GM18499 (cell line): ENCODE data around the gene SNRPD2.
"Not testable (repeated sequence)": the region's sequence is repeated elsewhere in the genome, so short reads cannot be mapped to it uniquely, and the experiment has no call there.

Experiments used
- ATAC-seq: cut with Tn5 transposase; IDR thresholded peaks from one replicate; pipeline ENCODE4 v1.9.1; 2021; ENCODE audit warnings: moderate number of reproducible peaks; ENCODE audit not compliant: insufficient read depth, unreplicated experiment

Gene SNRPD2

GRCh38 chr19:45691516-45692186, at the start of gene SNRPD2:
SNRPD2 (minus strand) TSS chr19:45691953; CDS start chr19:45691888, 65 bp downstream.
- ATAC-seq = peak; percentile 27

GRCh38 chr19:45739498-45740439, 48.0 kb upstream of the SNRPD2 start:
- no peak for ATAC-seq

DNA sequence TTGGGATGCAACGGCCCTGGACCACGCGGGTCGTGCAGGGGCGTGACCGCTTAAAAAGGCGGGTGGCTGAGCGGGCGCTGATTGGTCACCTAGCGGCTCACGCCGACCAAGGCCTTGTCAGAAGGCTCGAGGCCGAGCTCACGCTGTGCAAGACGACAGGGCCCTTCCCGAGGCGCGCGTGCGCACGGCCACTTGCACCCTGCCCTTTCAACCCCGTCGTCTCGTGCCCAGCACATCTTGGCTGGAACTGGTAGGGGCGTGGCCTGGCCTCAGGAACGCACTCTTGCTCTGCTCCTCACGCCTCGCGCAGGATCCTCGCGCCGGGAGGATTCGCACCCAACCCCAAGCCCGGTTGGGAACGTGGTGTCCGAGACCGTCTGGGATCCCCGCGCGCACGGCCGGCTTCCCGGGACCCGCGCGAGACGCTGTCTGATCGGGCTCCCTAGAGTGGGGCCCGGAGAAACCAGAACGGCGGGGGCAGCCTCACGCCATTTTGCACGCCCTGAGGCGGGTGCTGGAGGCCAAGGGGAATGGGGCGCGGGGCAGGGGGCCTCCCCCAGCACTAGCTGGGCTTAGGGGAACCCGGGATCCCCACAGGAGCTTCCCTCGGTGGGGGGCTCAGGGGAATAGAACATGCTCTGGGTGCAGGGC, 41.5 kb upstream of the SNRPD2 start, which contains the start of gene MEIOSIN:
MEIOSIN (plus strand) TSS at position 280 of the 651 bp plus-strand sequence. CDS start 1,938 bp downstream, outside the sequence.
- no peak for ATAC-seq

- ATAC-seq = peak; percentile 63
Observed at GRCh38 chr19:45730368-45731288, 38.9 kb upstream of the SNRPD2 start, which contains the start of gene FBXO46. FBXO46 (minus strand) TSS chr19:45730896; CDS start chr19:45713495, 17,401 bp downstream.

GRCh38 chr19:45729800-45730290, 38.1 kb upstream of the SNRPD2 start:
- ATAC-seq = no peak

GRCh38 chr19:45728683-45729082, 36.9 kb upstream of the SNRPD2 start:
- ATAC-seq = not testable (repeated sequence)

DNA sequence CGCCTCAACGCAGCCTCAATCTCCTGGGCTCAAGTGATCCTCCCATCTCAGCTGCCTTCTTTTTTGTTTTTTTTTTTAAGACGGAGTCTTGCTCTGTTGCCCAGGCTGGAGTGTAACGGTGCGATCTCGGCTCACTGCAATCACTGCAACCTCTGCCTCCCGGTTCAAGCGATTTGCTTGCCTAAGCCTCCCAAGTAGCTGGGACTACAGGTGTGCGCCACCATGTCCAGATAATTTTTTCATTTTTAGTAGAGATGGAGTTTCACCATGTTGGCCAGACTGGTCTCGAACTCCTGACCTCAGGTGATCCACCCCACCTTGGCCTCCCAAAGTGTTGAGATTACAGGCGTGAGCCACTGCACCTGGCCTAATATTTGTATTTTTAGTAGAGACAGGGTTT, 28.3 kb upstream of the SNRPD2 start:
- ATAC-seq = not testable (repeated sequence)

DNA sequence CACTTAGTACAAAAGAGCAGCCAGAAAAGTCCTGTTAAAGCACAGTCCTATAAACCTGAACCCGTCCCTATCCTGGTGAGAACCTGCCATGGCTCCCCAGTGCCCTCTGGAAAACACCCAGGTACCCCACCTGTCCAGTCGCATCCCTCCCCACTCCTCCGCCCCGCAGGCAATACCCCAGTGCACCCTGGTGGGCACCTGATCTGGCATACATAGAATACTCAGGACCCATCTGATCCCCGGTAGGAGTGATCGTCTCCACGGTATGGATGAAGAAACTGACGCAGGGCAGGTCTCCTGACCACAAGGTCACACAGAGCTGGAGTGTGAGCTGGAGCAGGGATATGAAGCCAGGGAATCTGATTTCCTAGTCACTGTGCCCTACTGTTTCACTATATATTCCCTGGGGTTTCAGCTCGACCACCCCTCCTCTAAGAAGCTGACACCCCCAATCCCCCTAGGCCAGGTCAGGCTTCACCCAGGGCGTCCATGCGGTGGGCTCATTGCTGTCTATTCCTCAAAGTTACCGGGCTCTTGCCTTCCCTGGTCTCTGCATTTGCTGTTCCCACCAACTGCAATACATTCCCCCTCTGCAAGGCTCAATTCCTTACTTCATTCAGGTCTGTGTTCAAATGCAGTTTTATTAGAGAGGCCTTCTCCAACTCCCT, 26.4 kb upstream of the SNRPD2 start:
- no peak for ATAC-seq

- peak; percentile 71 for ATAC-seq
Observed at GRCh38 chr19:45717131-45717982, 25.6 kb upstream of the SNRPD2 start.

- ATAC-seq = no peak
Observed at GRCh38 chr19:45716359-45717130, 24.8 kb upstream of the SNRPD2 start.

- ATAC-seq = no peak
Observed at GRCh38 chr19:45715139-45715538, 23.4 kb upstream of the SNRPD2 start.

GRCh38 chr19:45713141-45713540, 21.4 kb upstream of the SNRPD2 start:
- ATAC-seq = no peak

- ATAC-seq = no peak
Observed at GRCh38 chr19:45712699-45713067, 20.9 kb upstream of the SNRPD2 start.

GRCh38 chr19:45711851-45712698, 20.3 kb upstream of the SNRPD2 start:
- no peak for ATAC-seq

- no peak for ATAC-seq
Observed at GRCh38 chr19:45710356-45711130, 18.8 kb upstream of the SNRPD2 start.
